ENCODE results near the gene NTRK3. TPM values are rescaled to one million over a fixed set of nuclear protein-coding genes. Genes with fewer than 3 reads are reported as not detected.

Gene NTRK3
- polyA plus RNA-seq, 3 donors, result 0.79 to 3.0 (median 2.0) TPM

DNA sequence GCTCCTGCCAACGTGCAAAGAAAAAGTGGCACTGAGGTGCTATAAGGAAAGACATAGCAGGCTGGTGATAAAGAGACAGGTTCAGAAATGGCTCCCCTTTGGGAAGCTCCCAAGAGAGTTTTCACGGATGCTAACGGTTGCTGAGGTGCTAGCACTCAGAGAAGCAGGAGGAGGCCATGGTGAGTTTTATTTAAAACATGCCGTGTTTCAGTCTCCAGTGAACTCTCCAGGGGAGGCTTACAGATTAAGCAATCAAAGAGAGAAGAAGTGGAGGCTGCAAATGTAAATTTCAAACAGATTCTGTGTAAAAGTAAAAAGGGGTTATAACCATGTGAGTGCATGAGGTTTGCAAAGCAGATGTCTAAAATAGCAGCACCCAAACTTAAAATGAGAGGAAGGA lies 346.2 kb downstream of the NTRK3 start:
- no peak overlapping the region for H3K27ac ChIP-seq (ENCODE audit: low read depth, low read length)
- 52 to 73% (median 70%) methylated on average over 4 of the region's 4 CpGs for WGBS, 3 donors

- no peak overlapping the region for H3K27ac ChIP-seq (ENCODE audit: low read depth, low read length)
- WGBS, 3 donors, result 56 to 86% (median 82%) methylated on average over 8 of the region's 8 CpGs
These were observed 348.7 kb downstream of the NTRK3 start for GRCh38 chr15:87907676-87908446.

GRCh38 chr15:87906444-87906843 lies 350.1 kb downstream of the NTRK3 start:
- 68 to 86% (median 84%) methylated on average over 6 of the region's 6 CpGs for WGBS, 3 donors

DNA sequence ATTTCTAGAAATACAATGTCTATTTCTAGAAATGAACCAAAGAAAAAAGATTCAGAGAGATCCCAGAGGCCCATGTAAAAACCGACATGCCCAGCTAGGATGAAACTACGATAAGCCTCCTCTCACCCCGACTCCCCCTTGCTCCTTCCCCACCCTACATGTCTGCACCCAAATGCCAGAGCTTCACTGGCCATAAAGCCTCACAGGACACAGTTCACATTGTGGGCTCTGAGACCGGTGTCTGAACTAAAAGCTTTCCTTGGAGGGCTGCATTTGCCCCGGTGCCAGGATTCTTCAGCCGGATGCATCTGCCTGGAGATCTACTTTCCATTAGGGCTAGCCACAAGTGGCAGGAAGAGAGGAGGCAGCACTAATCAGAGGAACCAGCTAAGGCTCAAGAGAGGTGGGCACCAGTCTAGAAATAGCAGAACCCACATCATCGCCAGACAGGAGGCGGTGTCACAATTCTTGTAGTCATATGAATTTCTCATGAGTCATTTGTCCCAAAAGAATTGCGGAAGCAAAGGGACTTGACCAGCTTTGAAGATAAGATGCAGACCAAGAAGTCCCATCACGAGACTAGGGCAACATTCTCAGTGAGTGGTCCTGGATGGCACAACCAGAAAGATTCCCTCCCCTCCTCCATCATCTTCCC lies 353.6 kb downstream of the NTRK3 start:
- WGBS, 3 donors, result 68 to 74% (median 73%) methylated on average over 10 of the region's 10 CpGs
- no peak overlapping the region for H3K27ac ChIP-seq (ENCODE audit: low read depth, low read length)

More at GRCh38 chr15:87906444-87906843, 350.1 kb downstream of the NTRK3 start:
- H3K27ac ChIP-seq (ENCODE audit: low read depth, low read length), result no peak overlapping the region

- 49 to 66% (median 58%) methylated on average over 3 of the region's 3 CpGs for WGBS, 3 donors
- no peak overlapping the region for H3K27ac ChIP-seq (ENCODE audit: low read depth, low read length)
These were observed 354.4 kb downstream of the NTRK3 start for GRCh38 chr15:87901926-87902690.

DNA sequence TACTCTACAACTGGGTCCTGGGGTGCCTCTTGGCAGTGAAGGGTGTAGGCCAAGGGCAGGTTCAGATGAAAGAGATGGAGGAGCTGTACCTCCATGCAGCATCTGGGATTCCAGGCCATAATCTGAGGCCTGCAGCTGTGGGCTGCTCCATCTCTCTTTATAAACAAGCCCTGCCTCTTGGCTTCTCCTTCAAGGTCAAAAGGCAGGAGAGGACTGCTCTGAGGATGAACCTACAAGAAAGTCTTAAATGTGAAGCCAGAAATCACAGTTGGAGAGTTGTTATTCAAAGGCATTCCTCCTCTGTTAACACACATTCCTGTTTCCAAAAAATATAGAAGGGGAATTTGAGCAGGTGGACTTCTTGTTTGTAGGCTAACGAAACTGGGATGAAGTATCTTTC lies 355.5 kb downstream of the NTRK3 start:
- no peak overlapping the region for H3K27ac ChIP-seq (ENCODE audit: low read depth, low read length)
- 22 to 85% (median 71%) methylated on average over 1 of the region's 1 CpG for WGBS, 3 donors

DNA sequence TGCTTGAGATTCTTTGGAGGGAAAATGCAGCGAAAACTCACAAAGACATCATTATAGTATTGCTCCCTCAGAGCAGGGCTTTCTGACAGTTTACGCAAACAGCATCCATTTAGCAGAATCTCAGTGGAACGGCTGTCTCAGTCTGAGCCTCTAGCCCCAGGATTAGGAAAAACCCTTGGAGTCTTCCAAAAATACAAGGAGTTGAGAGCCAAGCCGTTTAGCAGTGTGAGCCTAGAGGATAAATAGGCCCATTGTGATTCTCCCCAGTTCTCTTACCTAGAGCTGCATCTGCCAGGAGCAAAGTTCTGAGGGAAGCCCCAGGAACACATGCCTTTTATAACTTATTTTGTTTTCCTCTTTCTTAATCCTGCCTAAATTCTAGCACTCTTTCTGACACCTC lies 359.6 kb downstream of the NTRK3 start:
- H3K27ac ChIP-seq (ENCODE audit: low read depth, low read length), result no peak overlapping the region
- WGBS, 3 donors, result 51 to 71% (median 59%) methylated on average over 4 of the region's 4 CpGs

DNA sequence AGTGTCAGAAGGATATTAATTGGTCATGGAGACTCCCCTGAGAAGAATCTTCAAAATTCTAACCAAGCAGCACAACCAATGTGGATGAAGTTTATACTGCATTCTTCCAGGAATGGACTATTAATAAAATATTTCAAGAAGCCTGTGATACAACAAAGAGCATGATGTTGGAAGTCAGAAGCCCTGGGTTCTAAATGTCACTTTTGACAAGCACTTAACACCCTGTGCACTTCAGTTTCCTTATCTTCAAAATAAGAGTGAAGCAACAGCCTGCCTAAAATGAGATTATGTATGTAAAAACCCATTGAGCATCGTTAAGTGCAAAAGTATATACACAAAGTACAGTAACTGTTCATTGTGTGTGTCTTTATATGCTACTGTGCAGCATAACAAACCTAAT lies 369.4 kb downstream of the NTRK3 start:
- H3K27ac ChIP-seq (ENCODE audit: low read depth, low read length), result no peak overlapping the region
- WGBS, 3 donors, result 41 to 80% (median 72%) methylated on average over 1 of the region's 1 CpG

DNA sequence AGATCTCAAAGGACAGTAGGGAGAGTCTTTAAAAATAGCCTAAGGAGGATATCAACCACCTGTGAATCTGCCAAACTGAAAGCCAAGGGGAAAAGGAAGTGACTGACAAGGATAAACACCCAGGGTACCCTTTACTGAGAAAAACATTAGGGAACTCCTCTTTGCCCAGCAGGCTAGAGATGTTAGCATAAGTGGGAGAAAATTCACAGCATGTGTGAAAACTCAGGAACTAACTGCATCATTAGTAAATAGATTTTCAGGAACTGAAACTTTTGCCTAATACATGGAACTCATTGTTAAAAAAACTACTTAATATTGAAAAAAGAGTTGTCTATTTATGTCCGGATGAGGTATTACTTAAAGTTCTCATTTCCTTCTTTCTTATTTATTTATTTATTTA lies 375.5 kb downstream of the NTRK3 start:
- no peak overlapping the region for H3K27ac ChIP-seq (ENCODE audit: low read depth, low read length)
- WGBS, 3 donors, result 75 to 90% (median 85%) methylated on average over 1 of the region's 1 CpG

- WGBS, 3 donors, result 72 to 88% (median 87%) methylated on average over 5 of the region's 5 CpGs
- H3K27ac ChIP-seq (ENCODE audit: low read depth, low read length), result no peak overlapping the region
These were observed 378.6 kb downstream of the NTRK3 start for GRCh38 chr15:87877822-87878542.

- 63 to 77% (median 71%) methylated on average over 4 of the region's 4 CpGs for WGBS, 3 donors
- no peak overlapping the region for H3K27ac ChIP-seq (ENCODE audit: low read depth, low read length)
These were observed 379.3 kb downstream of the NTRK3 start for GRCh38 chr15:87877114-87877810.

GRCh38 chr15:87874896-87875711 lies 381.4 kb downstream of the NTRK3 start:
- no peak overlapping the region for H3K27ac ChIP-seq (ENCODE audit: low read depth, low read length)
- WGBS, 3 donors, result 24 to 28% (median 27%) methylated on average over 10 of the region's 10 CpGs

GRCh38 chr15:87873516-87873915 lies 383.0 kb downstream of the NTRK3 start:
- 72 to 78% (median 73%) methylated on average over 8 of the region's 8 CpGs for WGBS, 3 donors
- H3K27ac ChIP-seq (ENCODE audit: low read depth, low read length), result no peak overlapping the region

DNA sequence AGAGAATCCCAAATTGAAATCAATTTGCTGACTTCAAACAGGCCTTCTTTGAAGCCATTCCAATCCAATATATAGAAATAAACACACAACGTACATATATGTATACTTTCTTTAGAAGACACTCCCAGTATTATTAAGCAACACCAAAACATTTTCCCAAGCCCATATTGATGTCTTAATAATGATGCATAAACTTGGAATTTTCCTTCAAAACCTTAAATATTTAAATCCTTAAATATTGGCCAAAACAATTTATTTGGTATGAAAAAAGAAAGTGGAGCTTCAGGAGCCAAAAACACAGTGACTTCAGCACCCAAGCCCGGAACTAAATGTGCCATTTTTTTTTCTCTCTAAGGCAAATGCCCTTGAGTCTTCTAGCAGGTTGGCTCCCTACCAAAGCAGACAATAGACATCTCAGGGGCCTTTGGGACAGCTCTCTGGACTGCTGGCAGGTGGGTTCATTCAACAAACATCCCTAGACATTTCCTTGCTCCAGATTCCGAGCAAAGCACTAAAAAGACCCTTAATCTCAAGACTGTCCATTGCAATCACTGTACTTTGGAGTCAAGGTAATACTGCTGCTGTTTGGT lies 384.7 kb downstream of the NTRK3 start:
- H3K27ac ChIP-seq (ENCODE audit: low read depth, low read length), result no peak overlapping the region
- 55 to 71% (median 69%) methylated on average over 3 of the region's 3 CpGs for WGBS, 3 donors

GRCh38 chr15:87871258-87871681 lies 385.3 kb downstream of the NTRK3 start:
- WGBS, 3 donors, result 75 to 83% (median 82%) methylated on average over 2 of the region's 2 CpGs

DNA sequence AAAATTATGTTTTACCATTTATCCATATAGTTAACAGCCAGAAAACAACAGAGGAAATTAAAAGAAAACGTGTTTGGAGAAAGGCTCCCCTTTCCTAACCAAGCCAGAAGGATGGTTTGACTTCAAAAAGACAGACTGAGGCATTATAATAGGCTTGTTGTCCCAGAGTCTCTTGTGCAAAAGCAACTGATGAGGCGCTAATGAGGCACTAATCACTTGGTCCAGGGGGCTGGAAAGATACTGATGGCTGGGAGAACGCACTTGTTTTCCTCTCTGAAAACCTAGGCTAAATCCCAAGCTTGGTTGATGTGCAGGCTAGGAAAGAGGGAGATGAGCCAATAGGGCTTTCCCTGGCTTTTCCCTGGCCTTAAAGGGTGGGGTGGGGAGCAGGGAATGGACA lies 389.6 kb downstream of the NTRK3 start:
- 13 to 41% (median 21%) methylated on average over 3 of the region's 3 CpGs for WGBS, 3 donors
- H3K27ac ChIP-seq (ENCODE audit: low read depth, low read length), result no peak overlapping the region

More at GRCh38 chr15:87871258-87871681, 385.3 kb downstream of the NTRK3 start:
- no peak overlapping the region for H3K27ac ChIP-seq (ENCODE audit: low read depth, low read length)

- no peak overlapping the region for H3K27ac ChIP-seq (ENCODE audit: low read depth, low read length)
- WGBS, 3 donors, result 22 to 40% (median 34%) methylated on average over 5 of the region's 5 CpGs
These were observed 393.4 kb downstream of the NTRK3 start for GRCh38 chr15:87863152-87863551.

Data from adipose tissue (tissue), 3 donors.